NCI-H1092 (cell line): Measurements from ENCODE around the gene LTB.
"Not testable (repeated sequence)": the region's sequence is repeated elsewhere in the genome, so short reads cannot be mapped to it uniquely, and the experiment has no call there.

Experiments
- DNase-seq: peaks from one replicate; lab custom pipeline; 2025; lab: John Stamatoyannopoulos, UW

Gene LTB

GRCh38 chr6:31575335-31575901 lies 6.8 kb downstream of the LTB start, which contains the start of gene TNF:
Gene TNF (plus strand): TSS chr6:31575565. CDS start chr6:31575742, 177 bp downstream.
- DNase-seq: no peak

- no peak for DNase-seq
Observed at GRCh38 chr6:31574106-31575061, 7.8 kb downstream of the LTB start.

GRCh38 chr6:31573239-31574105 lies 8.8 kb downstream of the LTB start:
- no peak for DNase-seq

- no peak for DNase-seq
Observed at GRCh38 chr6:31572041-31572911, 9.9 kb downstream of the LTB start, which contains the start of gene LTA. Gene LTA (plus strand): TSS chr6:31572289. CDS start chr6:31572743, 454 bp downstream.

GRCh38 chr6:31569861-31570536 lies 12.2 kb downstream of the LTB start:
- DNase-seq: no peak

- DNase-seq: no peak
Observed at GRCh38 chr6:31568537-31568961, 13.7 kb downstream of the LTB start.

- no peak for DNase-seq
Observed at GRCh38 chr6:31567531-31568370, 14.5 kb downstream of the LTB start.

- no peak for DNase-seq
Observed at GRCh38 chr6:31560697-31561058, 21.5 kb downstream of the LTB start.

GRCh38 chr6:31559958-31560696 lies 22.1 kb downstream of the LTB start:
- DNase-seq: no peak

- no peak for DNase-seq
Observed at GRCh38 chr6:31559606-31559957, 22.6 kb downstream of the LTB start.

- DNase-seq: no peak
Observed at GRCh38 chr6:31558631-31559500, 23.4 kb downstream of the LTB start.

GRCh38 chr6:31558318-31558625 lies 24.0 kb downstream of the LTB start:
- DNase-seq: no peak

GRCh38 chr6:31557443-31558317 lies 24.5 kb downstream of the LTB start:
- DNase-seq: no peak

GRCh38 chr6:31556307-31556706 lies 25.9 kb downstream of the LTB start:
- no peak for DNase-seq

- not testable (repeated sequence) for DNase-seq
Observed at GRCh38 chr6:31551371-31551770, 30.9 kb downstream of the LTB start.

GRCh38 chr6:31548544-31548873 lies 33.7 kb downstream of the LTB start:
- no peak for DNase-seq

- DNase-seq: no peak
Observed at GRCh38 chr6:31547727-31548543, 34.3 kb downstream of the LTB start.
